Psoas muscle (tissue), 8 donors: ENCODE data around the gene SLC35A4. TPM values are rescaled to one million over a fixed set of nuclear protein-coding genes. Genes with fewer than 3 reads are reported as not detected.

Experiments
- ATAC-seq, 4 donors: fragments of 200-7000 bp; cut with Tn5 transposase; one replicate each; pipeline ENCODE4 v1.9.1; 2020; ENCODE audit warnings: moderate library complexity in 3 of 4, mild to moderate bottlenecking in 2 of 4
- DNase-seq, 2 donors: peaks; one replicate each; pipeline ENCODE4 v3.0.0-alpha.2; 2020
- H3K27ac ChIP-seq: fragments of 200-600 bp; one replicate; pipeline ENCODE4 v1.8.0; 2022
- H3K27me3 ChIP-seq, 3 donors: fragments of 200-600 bp in 1 of 3; one replicate each; pipeline versions ENCODE4 v1.6.1 to v1.8.0; 2013 to 2022; ENCODE audit warnings: low read length in 2 of 3, mild to moderate bottlenecking in 2 of 3, moderate library complexity in 1 of 3; ENCODE audit not compliant: insufficient read depth in 3 of 3
- H3K36me3 ChIP-seq, 2 donors: fragments of 200-600 bp in 1 of 2; one replicate each; pipeline versions ENCODE4 v1.6.1 to v1.8.0; 2013 to 2022; ENCODE audit warnings: low read depth in 1 of 2, mild to moderate bottlenecking in 1 of 2, moderate library complexity in 1 of 2; ENCODE audit not compliant: insufficient read depth in 1 of 2
- H3K4me1 ChIP-seq: fragments of 200-600 bp; one replicate; pipeline ENCODE4 v1.8.0; 2022
- H3K4me3 ChIP-seq: fragments of 200-600 bp; one replicate; pipeline ENCODE4 v1.8.0; 2022; ENCODE audit warnings: mild to moderate bottlenecking
- H3K9me3 ChIP-seq: fragments of 200-600 bp; one replicate; pipeline ENCODE4 v1.8.0; 2022
- CTCF ChIP-seq: fragments of 200-600 bp; IDR thresholded peaks from one replicate; pipeline ENCODE4 v1.8.0; 2022; ENCODE audit warnings: antibody characterized with exemption
- WGBS, 3 donors: extraction: QIAGEN DNeasy Blood & Tissue Kit; methylation state at CpG; one replicate each; pipeline versions ENCODE4 v1.1.6 to v1.1.7; 2013; 5-methylcytosine and 5-hydroxymethylcytosine counted together
- intact Hi-C, 2 donors: fragments of 100-400 bp; cut with DNase I; formaldehyde crosslinking; loops; one replicate each; pipeline versions ENCODE4 v1.11.0 to v1.14.2; 2022
- polyA plus RNA-seq, 3 donors: library from polyadenylated mRNA; stranded (reverse); fragments of 200-250 nt; gene quantifications; one replicate each; pipeline ENCODE4 v1.2.3, GENCODE V29; 2013
- total RNA-seq, 4 donors: library from RNA; stranded (reverse); fragmentation: NEBNext Ultra II Directional in 2 of 4; extraction: Animal tissue kit (Norgen Biotek cat#: 25700) in 2 of 4; gene quantifications; one replicate each; pipeline versions ENCODE4 v1.2.1 to v1.2.4, GENCODE V29; 2021 to 2023
- donor health status: healthy with polysubstance abuse.
- donor health status: DM: no; HTN: no; CAD: no; lungs with moderate emphysema.
- donor health status: Bipolar disorder and iron deficiency.
- donor health status: healthy.
- donor health status: DM: yes; HTN: yes; CAD: no.
- donor health status: DM: no; HTN: no; CAD: no.
- donor health status: DM: no; HTN: no; CAD: no.
- donor health status: DM: yes; HTN: yes; CAD: no.

The SLC35A4 gene
- total and polyA plus RNA-seq, 7 donors = 49.9 to 149 (median 108) TPM

GRCh38 chr5:140608722-140609121 lies 44.1 kb downstream of the SLC35A4 start:
- no peak for TF ChIP-seq CTCF

DNA sequence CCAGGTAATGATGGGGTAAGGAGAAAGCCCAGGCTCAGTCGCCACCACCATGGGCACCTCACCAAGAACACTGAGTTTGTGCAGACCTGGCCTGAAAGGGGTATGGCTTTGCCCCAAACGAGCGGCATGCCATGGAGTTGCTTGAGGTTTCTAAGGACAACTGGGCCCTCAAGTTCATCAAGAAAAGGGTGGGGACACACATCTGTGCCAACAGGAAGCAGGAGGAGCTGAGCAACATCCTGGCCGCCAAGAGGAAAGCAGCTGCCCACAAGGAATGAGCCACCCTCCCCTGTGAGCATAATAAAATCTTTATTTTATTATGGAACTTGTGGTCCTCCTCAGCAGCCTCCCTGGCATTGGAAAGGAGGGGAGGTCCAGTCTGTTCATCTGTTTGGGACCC lies 44.5 kb downstream of the SLC35A4 start:
- TF ChIP-seq CTCF = no peak
- 39 to 51% (median 40%) methylated on average over 4 of the region's 4 CpGs for WGBS, 3 donors
- Histone ChIP-seq H3K9me3 (no peaks in the 10 kb centered on the region), H3K27me3 (no peaks in the 10 kb centered on the region), H3K27ac (no peak overlapping the region), H3K4me3 (no peak overlapping the region), H3K4me1 (no peaks in the 10 kb centered on the region), H3K36me3 (no peaks in the 10 kb centered on the region)
- intact Hi-C loops = no loop called here
- ATAC-seq = no peak
- DNase-seq = no peak

More at GRCh38 chr5:140608722-140609121, 44.1 kb downstream of the SLC35A4 start:
- no peak for DNase-seq
- H3K4me1 ChIP-seq = no peaks in the 10 kb centered on the region
- no peaks in the 10 kb centered on the region for H3K36me3 ChIP-seq
- no peak overlapping the region for H3K27ac ChIP-seq
- intact Hi-C loops = no loop called here
- H3K9me3 ChIP-seq = no peaks in the 10 kb centered on the region
- ATAC-seq = no peak
- H3K4me3 ChIP-seq = no peak overlapping the region
- no peaks in the 10 kb centered on the region for H3K27me3 ChIP-seq

DNA sequence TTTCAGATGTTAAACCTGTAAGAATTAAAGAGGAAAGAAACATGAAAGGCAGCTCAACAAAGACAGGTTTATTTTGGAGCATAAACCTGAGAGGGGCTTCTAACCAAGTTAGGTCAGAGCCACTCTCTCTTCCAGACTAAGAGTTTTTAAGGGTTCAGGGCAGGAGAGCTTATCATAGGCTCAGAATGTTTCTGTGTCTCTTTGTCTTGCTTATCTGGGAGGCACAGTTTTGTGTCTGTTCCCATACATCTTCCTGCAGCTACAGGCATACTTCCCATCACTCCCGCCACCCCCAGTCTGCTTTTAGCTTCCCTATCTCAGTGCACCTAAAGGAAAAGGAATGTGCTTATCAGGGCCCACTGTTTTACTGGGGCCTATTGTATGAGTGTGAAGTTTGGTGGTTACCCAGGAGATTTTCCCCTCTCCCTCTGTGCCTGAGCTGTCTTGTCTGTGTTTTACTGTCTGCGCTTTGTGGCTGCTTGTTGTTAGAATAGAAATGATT lies 46.4 kb downstream of the SLC35A4 start:
- TF ChIP-seq CTCF = no peak
- Histone ChIP-seq H3K4me3 (no peak overlapping the region), H3K9me3 (no peaks in the 10 kb centered on the region), H3K36me3 (no peaks in the 10 kb centered on the region), H3K4me1 (no peaks in the 10 kb centered on the region), H3K27ac (no peak overlapping the region), H3K27me3 (no peaks in the 10 kb centered on the region)
- ATAC-seq = no peak
- intact Hi-C loops = no loop called here
- WGBS, 3 donors = 88 to 93% (median 92%) methylated on average over 2 of the region's 2 CpGs
- no peak for DNase-seq

Other genes starting within 250 kb of the SLC35A4 start
- gene HBEGF, start 218.2 kb upstream of the SLC35A4 start, total RNA-seq = 10 to 100 TPM; 28.9 to 36.7 (median 34.2) TPM
- 10 to 100 TPM; 14.5 to 60.8 (median 27.6) TPM for gene HBEGF, start 218.2 kb upstream of the SLC35A4 start, polyA plus RNA-seq
- gene SLC4A9, start 204.6 kb upstream of the SLC35A4 start, total RNA-seq = not detected
- gene SLC4A9, start 204.6 kb upstream of the SLC35A4 start, polyA plus RNA-seq = under 1 TPM in 1 of 3 donors, not detected in 2; 0.09 TPM
- 10 to 100 TPM; 50.7 to 86.1 (median 72.0) TPM for gene ANKHD1, start 163.0 kb upstream of the SLC35A4 start, total RNA-seq
- gene ANKHD1, start 163.0 kb upstream of the SLC35A4 start, polyA plus RNA-seq = 10 to 100 TPM; 31.2 to 57.1 (median 37.3) TPM
- 100 to 1,000 TPM in 1 of 4 donors, 10 to 100 TPM in 3; 31.7 to 116 (median 40.5) TPM for gene EIF4EBP3, start 17.2 kb upstream of the SLC35A4 start, total RNA-seq
- gene EIF4EBP3, start 17.2 kb upstream of the SLC35A4 start, polyA plus RNA-seq = 10 to 100 TPM; 43.8 to 81.8 (median 64.2) TPM
- gene SRA1, start 7.4 kb upstream of the SLC35A4 start, total RNA-seq = 10 to 100 TPM; 33.4 to 58.5 (median 37.6) TPM
- 10 to 100 TPM; 36.9 to 78.0 (median 58.6) TPM for gene SRA1, start 7.4 kb upstream of the SLC35A4 start, polyA plus RNA-seq
- 10 to 100 TPM in 3 of 4 donors, 1 to 10 TPM in 1; 9.5 to 25.4 (median 16.4) TPM for gene APBB3, start 230 bp upstream of the SLC35A4 start, total RNA-seq
- gene APBB3, start 230 bp upstream of the SLC35A4 start, polyA plus RNA-seq = 1 to 10 TPM; 4.3 to 7.6 (median 6.6) TPM
- gene CD14, start 68.3 kb downstream of the SLC35A4 start, total RNA-seq = 10 to 100 TPM; 13.9 to 43.9 (median 18.0) TPM
- gene CD14, start 68.3 kb downstream of the SLC35A4 start, polyA plus RNA-seq = 1 to 10 TPM; 4.9 to 9.0 (median 7.3) TPM
- 1 to 10 TPM; 3.6 to 4.9 (median 4.1) TPM for gene TMCO6, start 74.6 kb downstream of the SLC35A4 start, total RNA-seq
- 1 to 10 TPM; 5.2 to 8.1 (median 6.4) TPM for gene TMCO6, start 74.6 kb downstream of the SLC35A4 start, polyA plus RNA-seq
- gene NDUFA2, start 82.8 kb downstream of the SLC35A4 start, total RNA-seq = 100 to 1,000 TPM in 2 of 4 donors, 10 to 100 TPM in 2; 82.6 to 136 (median 113) TPM
- gene NDUFA2, start 82.8 kb downstream of the SLC35A4 start, polyA plus RNA-seq = 100 to 1,000 TPM; 216 to 276 (median 252) TPM
- gene IK, start 83.0 kb downstream of the SLC35A4 start, total RNA-seq = 10 to 100 TPM; 74.8 to 99.2 (median 83.4) TPM
- gene IK, start 83.0 kb downstream of the SLC35A4 start, polyA plus RNA-seq = 100 to 1,000 TPM in 1 of 3 donors, 10 to 100 TPM in 2; 96.5 to 169 (median 98.3) TPM
- gene WDR55, start 100.1 kb downstream of the SLC35A4 start, total RNA-seq = 10 to 100 TPM in 3 of 4 donors, 1 to 10 TPM in 1; 9.9 to 20.9 (median 13.3) TPM
- gene WDR55, start 100.1 kb downstream of the SLC35A4 start, polyA plus RNA-seq = 10 to 100 TPM; 12.3 to 33.4 (median 26.9) TPM
- 1 to 10 TPM in 2 of 4 donors, under 1 TPM in 2; 0.30 to 1.3 (median 0.87) TPM for gene DND1, start 108.7 kb downstream of the SLC35A4 start, total RNA-seq
- gene DND1, start 108.7 kb downstream of the SLC35A4 start, polyA plus RNA-seq = 1 to 10 TPM in 1 of 3 donors, under 1 TPM in 2; 0.37 to 1.5 (median 0.61) TPM
- gene HARS1, start 126.5 kb downstream of the SLC35A4 start, total RNA-seq = 10 to 100 TPM; 29.5 to 48.1 (median 38.9) TPM
- gene HARS1, start 126.5 kb downstream of the SLC35A4 start, polyA plus RNA-seq = 10 to 100 TPM; 39.1 to 58.0 (median 45.2) TPM
- gene HARS2, start 126.6 kb downstream of the SLC35A4 start, total RNA-seq = 10 to 100 TPM; 19.8 to 35.1 (median 23.2) TPM
- 10 to 100 TPM; 23.8 to 40.9 (median 38.0) TPM for gene HARS2, start 126.6 kb downstream of the SLC35A4 start, polyA plus RNA-seq
- 10 to 100 TPM; 44.7 to 54.5 (median 47.5) TPM for gene ZMAT2, start 135.6 kb downstream of the SLC35A4 start, total RNA-seq
- 100 to 1,000 TPM in 1 of 3 donors, 10 to 100 TPM in 2; 78.0 to 136 (median 81.4) TPM for gene ZMAT2, start 135.6 kb downstream of the SLC35A4 start, polyA plus RNA-seq
- under 1 TPM in 1 of 4 donors, not detected in 3; 0.10 TPM for gene PCDHA1, start 221.3 kb downstream of the SLC35A4 start, total RNA-seq
- gene PCDHA1, start 221.3 kb downstream of the SLC35A4 start, polyA plus RNA-seq = not detected
- under 1 TPM in 1 of 4 donors, not detected in 3; 0.18 TPM for gene PCDHA2, start 230.0 kb downstream of the SLC35A4 start, total RNA-seq
- not detected for gene PCDHA2, start 230.0 kb downstream of the SLC35A4 start, polyA plus RNA-seq
- under 1 TPM in 1 of 4 donors, not detected in 3; 0.12 TPM for gene PCDHA3, start 236.2 kb downstream of the SLC35A4 start, total RNA-seq
- under 1 TPM in 1 of 3 donors, not detected in 2; 0.03 TPM for gene PCDHA3, start 236.2 kb downstream of the SLC35A4 start, polyA plus RNA-seq
- gene PCDHA4, start 242.2 kb downstream of the SLC35A4 start, total RNA-seq = under 1 TPM in 2 of 4 donors, not detected in 2; 0.06 to 0.08 TPM
- under 1 TPM; 0.01 to 0.06 (median 0.01) TPM for gene PCDHA4, start 242.2 kb downstream of the SLC35A4 start, polyA plus RNA-seq